HepG2 (cell line): ENCODE measurements around the gene CYSRT1. TPM values are rescaled to one million over a fixed set of nuclear protein-coding genes. Genes with fewer than 3 reads are reported as not detected.

Experiments
- DMAP1 ChIP-seq: IDR thresholded peaks from 2 replicates; pipeline ENCODE4 v1.6.1; 2016
- HHEX ChIP-seq: IDR thresholded peaks from 2 replicates; pipeline ENCODE4 v1.6.1; 2016; ENCODE audit warnings: control low read depth
- KDM6A ChIP-seq: IDR thresholded peaks from 2 replicates; pipeline ENCODE4 v1.6.1; 2016; ENCODE audit warnings: low read depth
- NBN ChIP-seq: fragments of 450-650 bp; conservative IDR thresholded peaks from 2 replicates; pipeline ENCODE4 v1.6.1; 2017
- NRL ChIP-seq: sonication (generic); formaldehyde crosslinking; IDR thresholded peaks from 2 replicates; pipeline ENCODE4 v1.5.0; 2020; ENCODE audit warnings: missing genetic modification reagents, mild to moderate bottlenecking, moderate library complexity, borderline replicate concordance
- PCBP1 ChIP-seq: fragments of 200-400 bp; formaldehyde crosslinking; IDR thresholded peaks from 2 replicates; pipeline ENCODE4 v1.6.1; 2017; ENCODE audit warnings: mild to moderate bottlenecking, low read depth, low read length, borderline replicate concordance
- SKI ChIP-seq: fragments of 450-650 bp; IDR thresholded peaks from one replicate; pipeline ENCODE4 v1.6.1; 2018; ENCODE audit warnings: mild to moderate bottlenecking; ENCODE audit not compliant: partially characterized antibody
- ZNF205 ChIP-seq: IDR thresholded peaks from 2 replicates; pipeline ENCODE4 v1.6.1; 2018; ENCODE audit warnings: missing biosample characterization, missing genetic modification reagents
- ZNF232 ChIP-seq: sonication (generic); formaldehyde crosslinking; IDR thresholded peaks from 2 replicates; pipeline ENCODE4 v1.4.0; 2020; ENCODE audit warnings: missing genetic modification reagents, borderline replicate concordance
- ZNF747 ChIP-seq: sonication (generic); formaldehyde crosslinking; IDR thresholded peaks from 2 replicates; pipeline ENCODE4 v1.8.1; 2023; ENCODE audit warnings: missing genetic modification reagents, mild to moderate bottlenecking, borderline replicate concordance
- ZNF891 ChIP-seq: sonication (generic); formaldehyde crosslinking; IDR thresholded peaks from 2 replicates; pipeline ENCODE4 v1.5.0; 2020; ENCODE audit warnings: mild to moderate bottlenecking, missing genetic modification reagents
- polyA plus RNA-seq, 8 experiments: library from polyadenylated mRNA; depleted of rRNA in 3 of 8; stranded (reverse) in 7 of 8; unstranded in 1 of 8; fragments of >200 nt; fragmentation: Illumina TruSeq in 4 of 8; extraction: Trizol in 4 of 8; gene quantifications; 2 replicates each; pipeline versions ENCODE4 v1.2.1 to v1.2.3, GENCODE V29; 2011 to 2016; ENCODE audit warnings: low read depth in 4 of 8, missing spikeins in 1 of 8, mixed read lengths in 1 of 8; ENCODE audit not compliant: insufficient read depth in 1 of 8
- total RNA-seq, 5 experiments: library from RNA; depleted of rRNA; stranded (reverse); fragments of >200 nt; fragmentation: Illumina TruSeq; extraction: Trizol; gene quantifications; 2 replicates each; pipeline ENCODE4 v1.2.3, GENCODE V29; 2016; ENCODE audit warnings: low read depth in 1 of 5
- TF ChIP-seq, protein P1 (sequence below): sonication (generic); formaldehyde crosslinking; IDR thresholded peaks from 2 replicates; pipeline ENCODE4 v1.4.0; 2020; ENCODE audit warnings: missing genetic modification reagents
- TF ChIP-seq, protein P2 (sequence below): sonication (generic); formaldehyde crosslinking; IDR thresholded peaks from 2 replicates; pipeline ENCODE4 v1.9.0; 2022; ENCODE audit warnings: missing genetic modification reagents, mild to moderate bottlenecking, borderline replicate concordance
- TF ChIP-seq, protein P3 (sequence below): sonication (generic); formaldehyde crosslinking; IDR thresholded peaks from 2 replicates; pipeline ENCODE4 v1.4.0; 2020; ENCODE audit warnings: missing genetic modification reagents; ENCODE audit errors: not compliant biosample characterization
- TF ChIP-seq, protein P4 (sequence below): sonication (generic); formaldehyde crosslinking; IDR thresholded peaks from 2 replicates; pipeline ENCODE4 v1.4.0; 2020; ENCODE audit warnings: missing genetic modification reagents, mild to moderate bottlenecking, borderline replicate concordance
- TF ChIP-seq, protein P5 (sequence below): fragments of 450-650 bp; IDR thresholded peaks from 2 replicates; pipeline ENCODE4 v1.6.1; 2016

Gene CYSRT1
- total and polyA plus RNA-seq, 2 of the 13 experiments (the other 11 are each of a cell fraction or from before 2014, with no cell fraction given), result 1.5 to 2.1 TPM

DNA sequence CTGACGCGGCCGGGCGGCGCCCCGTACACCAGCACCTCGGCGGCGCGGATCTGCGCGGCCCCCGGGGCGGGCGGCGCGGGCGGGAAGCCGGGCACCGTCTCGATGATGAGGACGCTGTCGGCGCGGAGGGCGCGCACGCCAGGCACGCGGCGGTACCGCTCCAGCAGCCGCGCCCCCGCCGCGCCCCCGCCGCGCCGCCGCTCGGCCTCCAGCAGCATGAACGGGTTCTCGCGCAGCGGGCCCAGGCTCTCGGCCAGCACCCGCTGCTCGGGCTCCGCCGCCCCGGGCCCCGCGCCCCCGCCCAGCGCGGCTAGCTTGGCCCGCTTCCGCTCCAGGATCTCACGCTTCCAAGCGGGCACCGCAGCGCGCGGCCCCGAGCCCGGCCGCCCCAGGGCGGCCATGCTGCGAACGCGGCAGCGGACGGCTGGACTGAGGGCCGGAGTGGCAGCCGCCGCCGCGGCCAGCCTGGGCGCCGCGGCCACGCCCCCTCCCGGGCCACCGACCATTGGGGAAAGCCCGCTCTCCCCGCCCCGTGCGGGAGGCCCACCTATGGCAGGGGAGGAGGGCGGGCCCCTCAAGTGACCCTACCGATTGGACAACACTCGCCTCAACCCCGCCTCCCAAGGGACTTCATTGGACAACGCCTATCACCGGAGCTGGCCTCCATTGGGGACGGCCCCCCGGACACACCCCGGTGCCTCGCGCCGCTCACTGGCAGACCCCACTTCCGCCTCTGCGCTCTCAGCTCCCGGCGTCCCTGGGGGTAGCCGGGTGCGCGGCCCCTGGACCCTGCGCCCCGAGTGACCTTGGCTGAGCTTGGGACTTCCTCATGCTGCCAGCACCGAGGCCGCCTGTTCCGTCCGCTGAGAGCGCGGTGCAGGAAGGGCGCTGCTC, 24.4 kb upstream of the CYSRT1 start, which contains the start of gene TPRN (continued):
- TF ChIP-seq, protein P1, sequence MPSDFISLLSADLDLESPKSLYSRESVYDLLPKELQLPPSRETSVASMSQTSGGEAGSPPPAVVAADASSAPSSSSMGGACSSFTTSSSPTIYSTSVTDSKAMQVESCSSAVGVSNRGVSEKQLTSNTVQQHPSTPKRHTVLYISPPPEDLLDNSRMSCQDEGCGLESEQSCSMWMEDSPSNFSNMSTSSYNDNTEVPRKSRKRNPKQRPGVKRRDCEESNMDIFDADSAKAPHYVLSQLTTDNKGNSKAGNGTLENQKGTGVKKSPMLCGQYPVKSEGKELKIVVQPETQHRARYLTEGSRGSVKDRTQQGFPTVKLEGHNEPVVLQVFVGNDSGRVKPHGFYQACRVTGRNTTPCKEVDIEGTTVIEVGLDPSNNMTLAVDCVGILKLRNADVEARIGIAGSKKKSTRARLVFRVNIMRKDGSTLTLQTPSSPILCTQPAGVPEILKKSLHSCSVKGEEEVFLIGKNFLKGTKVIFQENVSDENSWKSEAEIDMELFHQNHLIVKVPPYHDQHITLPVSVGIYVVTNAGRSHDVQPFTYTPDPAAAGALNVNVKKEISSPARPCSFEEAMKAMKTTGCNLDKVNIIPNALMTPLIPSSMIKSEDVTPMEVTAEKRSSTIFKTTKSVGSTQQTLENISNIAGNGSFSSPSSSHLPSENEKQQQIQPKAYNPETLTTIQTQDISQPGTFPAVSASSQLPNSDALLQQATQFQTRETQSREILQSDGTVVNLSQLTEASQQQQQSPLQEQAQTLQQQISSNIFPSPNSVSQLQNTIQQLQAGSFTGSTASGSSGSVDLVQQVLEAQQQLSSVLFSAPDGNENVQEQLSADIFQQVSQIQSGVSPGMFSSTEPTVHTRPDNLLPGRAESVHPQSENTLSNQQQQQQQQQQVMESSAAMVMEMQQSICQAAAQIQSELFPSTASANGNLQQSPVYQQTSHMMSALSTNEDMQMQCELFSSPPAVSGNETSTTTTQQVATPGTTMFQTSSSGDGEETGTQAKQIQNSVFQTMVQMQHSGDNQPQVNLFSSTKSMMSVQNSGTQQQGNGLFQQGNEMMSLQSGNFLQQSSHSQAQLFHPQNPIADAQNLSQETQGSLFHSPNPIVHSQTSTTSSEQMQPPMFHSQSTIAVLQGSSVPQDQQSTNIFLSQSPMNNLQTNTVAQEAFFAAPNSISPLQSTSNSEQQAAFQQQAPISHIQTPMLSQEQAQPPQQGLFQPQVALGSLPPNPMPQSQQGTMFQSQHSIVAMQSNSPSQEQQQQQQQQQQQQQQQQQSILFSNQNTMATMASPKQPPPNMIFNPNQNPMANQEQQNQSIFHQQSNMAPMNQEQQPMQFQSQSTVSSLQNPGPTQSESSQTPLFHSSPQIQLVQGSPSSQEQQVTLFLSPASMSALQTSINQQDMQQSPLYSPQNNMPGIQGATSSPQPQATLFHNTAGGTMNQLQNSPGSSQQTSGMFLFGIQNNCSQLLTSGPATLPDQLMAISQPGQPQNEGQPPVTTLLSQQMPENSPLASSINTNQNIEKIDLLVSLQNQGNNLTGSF (CRISPR knock-in tag), result no peak; the same call in 1 of the 2 replicates
- TF ChIP-seq, protein P2, sequence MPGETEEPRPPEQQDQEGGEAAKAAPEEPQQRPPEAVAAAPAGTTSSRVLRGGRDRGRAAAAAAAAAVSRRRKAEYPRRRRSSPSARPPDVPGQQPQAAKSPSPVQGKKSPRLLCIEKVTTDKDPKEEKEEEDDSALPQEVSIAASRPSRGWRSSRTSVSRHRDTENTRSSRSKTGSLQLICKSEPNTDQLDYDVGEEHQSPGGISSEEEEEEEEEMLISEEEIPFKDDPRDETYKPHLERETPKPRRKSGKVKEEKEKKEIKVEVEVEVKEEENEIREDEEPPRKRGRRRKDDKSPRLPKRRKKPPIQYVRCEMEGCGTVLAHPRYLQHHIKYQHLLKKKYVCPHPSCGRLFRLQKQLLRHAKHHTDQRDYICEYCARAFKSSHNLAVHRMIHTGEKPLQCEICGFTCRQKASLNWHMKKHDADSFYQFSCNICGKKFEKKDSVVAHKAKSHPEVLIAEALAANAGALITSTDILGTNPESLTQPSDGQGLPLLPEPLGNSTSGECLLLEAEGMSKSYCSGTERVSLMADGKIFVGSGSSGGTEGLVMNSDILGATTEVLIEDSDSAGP (CRISPR knock-in tag), result peak; percentile 76
- TF ChIP-seq, protein P3, sequence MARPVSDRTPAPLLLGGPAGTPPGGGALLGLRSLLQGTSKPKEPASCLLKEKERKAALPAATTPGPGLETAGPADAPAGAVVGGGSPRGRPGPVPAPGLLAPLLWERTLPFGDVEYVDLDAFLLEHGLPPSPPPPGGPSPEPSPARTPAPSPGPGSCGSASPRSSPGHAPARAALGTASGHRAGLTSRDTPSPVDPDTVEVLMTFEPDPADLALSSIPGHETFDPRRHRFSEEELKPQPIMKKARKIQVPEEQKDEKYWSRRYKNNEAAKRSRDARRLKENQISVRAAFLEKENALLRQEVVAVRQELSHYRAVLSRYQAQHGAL (CRISPR knock-in tag), result no peak
- TF ChIP-seq NRL (CRISPR knock-in tag) (peak; percentile 69; the same call in 1 of the 2 replicates), ZNF891 (CRISPR knock-in tag) (no peak), ZNF747 (CRISPR knock-in tag) (no peak), PCBP1 (peak; percentile 73; the same call in 1 of the 2 replicates), NBN (no peak), ZNF232 (CRISPR knock-in tag) (no peak), KDM6A (peak; percentile 61; the same call in 1 of the 2 replicates), HHEX (CRISPR knock-in tag) (no peak), ZNF205 (CRISPR knock-in tag) (peak; percentile 71), SKI (peak; percentile 38), DMAP1 (CRISPR knock-in tag) (peak; percentile 87; the same call in 1 of the 2 replicates)
- TF ChIP-seq, protein P4, sequence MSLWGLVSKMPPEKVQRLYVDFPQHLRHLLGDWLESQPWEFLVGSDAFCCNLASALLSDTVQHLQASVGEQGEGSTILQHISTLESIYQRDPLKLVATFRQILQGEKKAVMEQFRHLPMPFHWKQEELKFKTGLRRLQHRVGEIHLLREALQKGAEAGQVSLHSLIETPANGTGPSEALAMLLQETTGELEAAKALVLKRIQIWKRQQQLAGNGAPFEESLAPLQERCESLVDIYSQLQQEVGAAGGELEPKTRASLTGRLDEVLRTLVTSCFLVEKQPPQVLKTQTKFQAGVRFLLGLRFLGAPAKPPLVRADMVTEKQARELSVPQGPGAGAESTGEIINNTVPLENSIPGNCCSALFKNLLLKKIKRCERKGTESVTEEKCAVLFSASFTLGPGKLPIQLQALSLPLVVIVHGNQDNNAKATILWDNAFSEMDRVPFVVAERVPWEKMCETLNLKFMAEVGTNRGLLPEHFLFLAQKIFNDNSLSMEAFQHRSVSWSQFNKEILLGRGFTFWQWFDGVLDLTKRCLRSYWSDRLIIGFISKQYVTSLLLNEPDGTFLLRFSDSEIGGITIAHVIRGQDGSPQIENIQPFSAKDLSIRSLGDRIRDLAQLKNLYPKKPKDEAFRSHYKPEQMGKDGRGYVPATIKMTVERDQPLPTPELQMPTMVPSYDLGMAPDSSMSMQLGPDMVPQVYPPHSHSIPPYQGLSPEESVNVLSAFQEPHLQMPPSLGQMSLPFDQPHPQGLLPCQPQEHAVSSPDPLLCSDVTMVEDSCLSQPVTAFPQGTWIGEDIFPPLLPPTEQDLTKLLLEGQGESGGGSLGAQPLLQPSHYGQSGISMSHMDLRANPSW (CRISPR knock-in tag), result 0 out of 2 replicates have a peak, but pooled peaks have one; percentile 47
- TF ChIP-seq, protein P5, sequence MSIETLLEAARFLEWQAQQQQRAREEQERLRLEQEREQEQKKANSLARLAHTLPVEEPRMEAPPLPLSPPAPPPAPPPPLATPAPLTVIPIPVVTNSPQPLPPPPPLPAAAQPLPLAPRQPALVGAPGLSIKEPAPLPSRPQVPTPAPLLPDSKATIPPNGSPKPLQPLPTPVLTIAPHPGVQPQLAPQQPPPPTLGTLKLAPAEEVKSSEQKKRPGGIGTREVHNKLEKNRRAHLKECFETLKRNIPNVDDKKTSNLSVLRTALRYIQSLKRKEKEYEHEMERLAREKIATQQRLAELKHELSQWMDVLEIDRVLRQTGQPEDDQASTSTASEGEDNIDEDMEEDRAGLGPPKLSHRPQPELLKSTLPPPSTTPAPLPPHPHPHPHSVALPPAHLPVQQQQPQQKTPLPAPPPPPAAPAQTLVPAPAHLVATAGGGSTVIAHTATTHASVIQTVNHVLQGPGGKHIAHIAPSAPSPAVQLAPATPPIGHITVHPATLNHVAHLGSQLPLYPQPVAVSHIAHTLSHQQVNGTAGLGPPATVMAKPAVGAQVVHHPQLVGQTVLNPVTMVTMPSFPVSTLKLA, result peak; percentile 68
